ENCODE results near the gene TMEM156.
"Not testable (repeated sequence)": the region's sequence is repeated elsewhere in the genome, so short reads cannot be mapped to it uniquely, and the experiment has no call there.

TMEM156 gene

DNA sequence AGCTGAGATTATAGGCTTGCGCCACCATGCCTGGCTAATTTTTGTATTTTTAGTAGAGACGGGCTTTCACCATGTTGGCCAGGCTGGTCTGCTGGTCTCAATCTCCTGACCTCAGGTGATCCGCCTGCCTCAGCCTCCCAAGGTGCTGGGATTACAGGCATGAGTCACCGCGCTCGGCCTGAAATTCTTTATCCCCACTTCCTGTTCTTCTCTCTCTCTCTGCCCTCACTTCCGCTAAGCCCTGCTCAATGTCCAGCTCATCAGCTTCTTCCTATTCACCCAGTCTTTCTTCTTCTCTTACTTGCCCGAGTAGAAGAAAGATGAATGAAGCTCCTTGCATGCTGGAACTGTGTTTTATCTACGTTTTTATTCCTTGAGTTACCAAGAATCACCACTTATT, 43.9 kb downstream of the TMEM156 start:
- not testable (repeated sequence) for DNase-seq

- DNase-seq = no peak
Measured at GRCh38 chr4:38987491-38987890, 44.7 kb downstream of the TMEM156 start.

- DNase-seq = no peak
Measured at GRCh38 chr4:38985410-38986100, 46.7 kb downstream of the TMEM156 start.

DNA sequence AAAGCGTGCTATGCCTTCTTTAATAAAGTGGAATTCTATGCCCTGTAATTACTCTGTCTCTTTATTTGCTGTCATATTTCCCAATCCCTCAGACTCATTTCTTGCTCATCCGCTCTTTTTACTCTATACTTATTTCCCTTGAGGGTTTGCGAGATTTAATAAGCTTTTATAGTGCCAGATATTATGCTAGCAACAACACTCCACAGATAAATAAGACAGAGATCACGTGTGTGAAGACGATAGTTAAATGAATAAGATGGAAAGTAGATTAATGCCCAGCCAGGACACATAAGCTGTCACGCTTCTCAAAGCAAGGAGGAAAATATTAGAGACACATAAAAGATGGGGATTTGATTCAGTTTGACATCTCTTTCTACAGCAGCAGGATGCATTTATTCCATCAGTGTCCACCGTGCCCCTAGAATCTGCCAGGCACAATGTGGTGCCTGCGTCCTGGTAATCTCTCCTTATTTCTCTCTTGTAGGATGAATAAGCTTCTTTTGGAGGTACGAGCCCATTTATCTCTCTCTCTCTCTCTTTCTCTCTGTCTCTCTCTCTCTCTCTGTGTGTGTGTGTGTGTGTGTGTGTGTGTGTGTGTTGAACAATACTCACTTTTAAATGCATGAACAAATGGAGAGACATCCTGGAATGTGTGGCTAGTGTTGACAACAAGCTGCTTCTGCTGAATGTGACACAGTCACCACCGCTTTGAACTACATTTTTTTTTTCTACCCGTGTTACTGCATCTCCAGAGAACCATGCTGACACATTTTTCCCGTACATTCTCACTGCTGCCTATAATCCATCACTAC, 48.2 kb downstream of the TMEM156 start:
- no peak for DNase-seq

GRCh38 chr4:38983291-38983690, 48.9 kb downstream of the TMEM156 start:
- no peak for DNase-seq

- no peak for DNase-seq
Measured at GRCh38 chr4:38982361-38983095, 49.7 kb downstream of the TMEM156 start.

DNA sequence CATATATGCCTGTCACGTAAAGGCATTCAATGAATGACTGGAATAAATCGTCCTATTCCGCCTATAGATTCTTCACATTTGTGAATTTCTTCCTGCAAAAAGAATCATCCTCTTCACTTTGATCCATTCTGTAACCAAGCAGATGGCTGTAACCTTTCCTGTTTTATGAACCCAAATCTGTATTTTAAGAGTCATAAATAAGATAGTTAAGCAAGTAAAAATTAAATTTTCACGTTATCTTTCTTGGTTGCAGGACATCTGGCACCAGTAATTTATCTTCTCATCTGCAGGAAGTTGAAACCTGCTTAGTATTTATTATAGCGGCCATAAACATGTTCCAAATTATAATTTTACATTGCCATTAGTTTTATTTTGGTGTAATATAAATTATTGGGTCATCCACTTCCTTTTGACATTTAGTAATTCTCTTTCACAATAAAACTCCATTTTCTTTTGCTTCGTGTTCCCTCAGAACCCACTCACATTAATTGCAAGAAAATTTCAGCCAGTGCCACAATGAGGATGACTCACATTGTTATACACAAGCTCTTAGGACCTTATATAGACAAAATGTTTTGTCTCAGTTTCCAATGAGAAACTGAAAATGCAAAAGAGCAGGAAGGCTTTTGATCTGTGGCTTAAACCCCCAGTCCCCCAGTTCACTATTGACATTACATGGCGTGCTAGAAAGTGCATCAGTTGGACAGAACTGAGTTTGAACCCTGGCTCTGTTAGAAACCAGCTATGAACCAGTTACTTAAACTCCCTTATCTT, 51.1 kb downstream of the TMEM156 start:
- peak in 1 of 2 experiments; percentile 26 for DNase-seq

- no peak for DNase-seq
Measured at GRCh38 chr4:38979511-38980230, 52.5 kb downstream of the TMEM156 start.

- DNase-seq = no peak
Measured at GRCh38 chr4:38979081-38979480, 53.1 kb downstream of the TMEM156 start.

DNA sequence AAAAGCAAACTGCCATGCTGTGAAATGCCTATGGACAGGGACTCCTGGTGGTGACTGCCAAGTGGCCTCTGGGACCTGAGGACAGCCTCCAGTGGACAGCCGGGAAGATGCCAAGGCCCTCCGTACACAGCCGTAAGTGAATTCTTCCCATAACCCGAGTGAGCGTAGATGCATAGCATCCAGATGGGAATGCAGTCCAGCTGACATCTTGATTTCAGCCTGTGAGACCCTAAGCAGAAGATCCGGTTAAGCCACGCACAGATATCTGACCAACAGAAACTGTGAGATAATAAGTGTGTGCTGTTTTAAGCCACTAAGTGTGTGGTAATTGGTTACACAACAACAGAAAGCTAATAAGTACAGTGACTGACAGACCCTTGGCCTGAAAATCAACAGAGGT, 55.9 kb downstream of the TMEM156 start:
- DNase-seq = no peak

GRCh38 chr4:38968668-38969067, 63.5 kb downstream of the TMEM156 start:
- no peak for DNase-seq

DNA sequence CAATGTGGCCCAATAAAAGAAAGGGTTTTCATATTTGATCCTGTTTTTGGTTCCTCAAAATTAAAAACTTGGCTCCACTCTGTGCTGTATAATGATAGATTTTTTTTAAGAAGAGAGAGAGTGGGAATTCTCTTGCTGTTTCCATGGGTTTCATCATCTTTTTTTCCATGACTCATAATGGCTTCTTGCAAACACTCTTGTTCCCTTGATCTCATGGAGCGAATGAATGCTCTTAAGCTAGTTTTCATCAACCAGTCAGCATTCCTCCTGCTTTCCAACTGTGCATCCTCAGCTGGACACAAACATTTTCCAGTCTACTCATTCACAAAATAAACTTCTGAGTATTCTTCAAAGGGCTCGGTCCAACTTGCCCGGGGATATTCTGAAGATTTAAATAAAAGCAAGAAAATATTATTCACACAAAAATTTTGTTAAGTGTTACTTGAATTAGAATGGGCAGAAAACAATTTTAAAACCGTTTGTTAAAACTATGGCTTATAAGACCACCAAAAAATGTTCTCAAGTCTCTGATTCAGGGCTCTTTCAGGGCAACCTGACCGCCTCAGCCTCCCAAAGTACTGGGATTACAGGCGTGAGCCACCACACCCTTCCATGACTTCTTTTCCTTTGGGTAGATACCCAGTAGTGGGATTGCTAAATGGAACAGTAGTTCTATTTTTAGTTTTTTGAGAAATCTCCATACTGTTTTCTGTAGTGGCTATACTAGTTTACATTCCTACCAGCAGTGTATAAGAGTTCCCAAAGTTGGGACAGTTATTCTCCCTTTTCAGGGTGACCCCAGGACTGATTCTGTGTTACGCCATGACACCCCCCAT, 64.7 kb downstream of the TMEM156 start:
- DNase-seq = no peak

DNA sequence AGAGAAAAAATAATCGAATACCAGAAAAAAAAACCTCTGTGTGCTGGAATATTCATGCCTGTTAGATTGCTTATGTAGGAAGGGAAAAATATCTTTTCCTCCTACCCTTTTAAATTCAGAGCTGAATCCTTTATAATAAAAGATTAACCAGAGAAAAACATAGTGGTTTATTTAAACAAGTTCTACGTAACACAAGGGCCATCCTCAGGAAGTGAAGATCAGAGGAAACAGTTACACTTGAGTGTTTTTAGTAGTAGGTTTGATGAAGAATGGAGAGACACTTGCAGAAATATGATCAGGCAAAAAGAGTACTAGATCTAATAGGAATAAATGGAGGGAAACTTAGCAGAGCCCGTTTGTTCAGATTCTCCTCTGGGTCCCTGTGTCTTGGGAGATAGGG, 66.3 kb downstream of the TMEM156 start:
- DNase-seq = no peak

GRCh38 chr4:38964942-38965775, 67.0 kb downstream of the TMEM156 start:
- DNase-seq = no peak

DNA sequence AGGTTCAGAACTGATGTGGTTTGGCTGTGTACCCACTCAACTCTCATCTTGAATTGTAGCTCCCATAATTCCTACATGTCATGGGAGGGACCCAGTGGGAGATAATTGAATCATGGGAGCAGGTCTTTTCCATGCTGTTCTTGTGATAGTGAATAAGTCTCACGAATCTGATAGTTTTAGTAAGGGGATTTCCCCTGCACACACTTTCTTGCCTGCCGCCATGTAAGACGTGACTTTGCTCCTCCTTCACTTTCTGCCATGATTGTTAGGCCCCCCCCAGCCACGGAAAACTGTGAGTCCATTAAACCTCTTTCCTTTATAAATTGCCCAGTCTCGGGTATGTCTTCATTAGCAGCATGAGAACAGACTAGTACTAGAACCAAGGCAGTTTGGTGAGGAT, 73.0 kb downstream of the TMEM156 start:
- not testable (repeated sequence) for DNase-seq

DNA sequence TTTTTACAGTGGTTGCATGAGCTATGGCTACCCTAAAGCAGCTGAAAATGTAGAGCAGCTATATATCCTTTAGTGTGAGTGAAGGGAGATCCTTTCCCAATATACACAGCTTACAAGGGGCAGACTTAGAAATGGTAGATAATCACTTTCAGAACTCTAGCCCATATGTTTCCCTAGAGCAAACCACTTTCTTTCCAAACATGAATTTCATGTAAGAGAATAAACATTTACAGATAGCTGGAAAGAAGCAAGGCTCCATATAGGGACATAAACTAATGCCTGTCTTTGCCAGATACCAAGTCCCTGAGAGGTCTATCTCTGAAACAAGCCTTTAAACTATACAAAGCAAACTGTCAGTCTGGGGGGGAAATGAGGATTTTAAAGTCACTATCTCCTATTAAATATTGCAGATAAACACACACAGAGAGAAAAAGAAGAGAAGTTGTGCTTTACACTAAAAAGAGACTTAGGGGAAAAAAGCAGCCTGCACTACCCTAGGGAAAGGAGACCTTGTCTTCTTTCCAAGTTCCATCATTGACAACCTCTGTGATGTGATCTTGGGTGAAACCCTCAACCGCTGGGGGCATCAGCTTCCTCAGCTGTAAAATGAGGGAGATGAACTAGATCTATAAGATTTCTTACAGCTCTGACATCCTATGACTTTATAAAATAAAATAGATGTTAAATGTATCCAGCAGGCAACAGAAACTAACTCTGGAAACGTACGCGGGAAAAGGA, 73.6 kb downstream of the TMEM156 start:
- DNase-seq = no peak

DNA sequence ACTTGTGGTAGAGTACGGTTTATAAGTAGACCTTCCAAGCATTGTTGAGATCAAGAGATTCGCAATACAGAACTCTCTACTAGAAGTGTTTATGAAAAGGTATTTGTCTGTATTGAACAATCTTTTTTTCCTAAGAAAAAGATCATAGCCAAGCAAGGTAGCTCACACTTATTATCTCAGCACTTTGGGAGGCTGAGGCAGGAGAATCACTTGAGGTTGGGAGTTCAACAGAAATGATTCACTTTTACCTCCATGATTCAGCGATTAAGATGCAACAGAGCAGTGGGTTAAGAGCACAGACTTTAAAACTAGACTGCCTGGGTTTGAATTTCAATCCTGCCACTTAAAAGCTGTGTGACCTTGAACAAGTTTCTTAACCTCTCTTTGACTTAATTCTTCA, 74.3 kb downstream of the TMEM156 start:
- DNase-seq = no peak

DNA sequence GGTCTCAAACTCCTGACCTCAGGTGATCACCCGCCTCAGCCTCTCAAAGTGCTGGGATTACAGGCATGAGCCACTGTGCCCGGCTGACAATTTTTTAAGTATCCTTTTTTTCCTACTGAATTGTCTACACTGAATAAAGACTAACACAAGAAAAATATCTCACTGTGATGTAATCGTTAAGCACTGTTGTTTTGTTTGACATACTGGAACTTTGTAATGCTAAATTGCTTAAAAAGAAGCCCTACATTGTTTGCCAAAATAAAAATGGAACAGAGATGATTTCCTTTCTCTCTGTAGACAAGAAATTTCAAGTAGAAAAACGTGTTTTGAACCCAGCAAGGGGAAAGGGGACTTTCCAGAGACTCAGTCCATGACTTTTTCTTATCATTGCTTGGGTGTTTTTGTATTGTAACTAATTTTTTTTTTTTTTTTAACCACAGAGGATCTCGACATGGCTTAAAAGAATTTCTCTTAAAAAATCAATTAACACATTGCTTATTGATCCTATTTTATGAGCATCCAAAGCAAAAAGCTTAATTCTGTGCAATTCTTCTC, 74.9 kb downstream of the TMEM156 start:
- no peak for DNase-seq

GRCh38 chr4:38955957-38956356, 76.3 kb downstream of the TMEM156 start:
- no peak for DNase-seq
